ENCODE results near the gene MACROD2.

The MACROD2 gene

GRCh38 chr20:15862178-15862577, 1866.9 kb downstream of the MACROD2 start:
- Histone ChIP-seq H3K27me3 (no peaks in the 10 kb centered on the region), H3K4me3 (ENCODE audit: low read depth, low read length) (no peak overlapping the region), H3K36me3 (no peaks in the 10 kb centered on the region), H3K4me1 (peaks cover 11% of the 10 kb centered on the region), H3K9me3 (no peaks in the 10 kb centered on the region)
- DNase-seq, result no peak
- TF ChIP-seq CTCF (IDR thresholded peaks at IDR 0.05; ENCODE audit: low read depth, low read length), result no peak

DNA sequence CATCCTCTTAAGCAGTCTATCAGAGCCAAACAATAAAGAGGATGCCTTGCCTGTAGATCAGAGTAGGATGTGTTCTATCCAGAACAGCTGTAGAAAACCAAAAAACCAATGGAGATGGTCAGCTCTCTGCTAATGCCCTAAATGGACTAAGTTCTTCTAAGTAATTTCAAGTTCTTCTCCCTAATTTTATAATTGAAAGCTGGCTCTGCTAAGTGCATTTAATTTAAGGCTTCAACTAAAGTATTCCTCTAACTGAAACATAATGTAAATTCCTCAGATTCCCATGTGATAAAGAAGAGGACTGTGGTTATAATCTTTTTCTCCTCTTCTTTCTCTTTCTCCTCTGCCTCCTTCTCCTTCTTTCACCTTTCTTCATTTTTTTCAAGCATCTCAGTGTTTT, 1868.4 kb downstream of the MACROD2 start:
- TF ChIP-seq CTCF (IDR thresholded peaks at IDR 0.05; ENCODE audit: low read depth, low read length), result no peak
- Histone ChIP-seq H3K4me3 (ENCODE audit: low read depth, low read length) (no peak overlapping the region), H3K9me3 (no peaks in the 10 kb centered on the region), H3K4me1 (peaks cover 17% of the 10 kb centered on the region), H3K27me3 (no peaks in the 10 kb centered on the region), H3K36me3 (no peaks in the 10 kb centered on the region)
- DNase-seq, result no peak

DNA sequence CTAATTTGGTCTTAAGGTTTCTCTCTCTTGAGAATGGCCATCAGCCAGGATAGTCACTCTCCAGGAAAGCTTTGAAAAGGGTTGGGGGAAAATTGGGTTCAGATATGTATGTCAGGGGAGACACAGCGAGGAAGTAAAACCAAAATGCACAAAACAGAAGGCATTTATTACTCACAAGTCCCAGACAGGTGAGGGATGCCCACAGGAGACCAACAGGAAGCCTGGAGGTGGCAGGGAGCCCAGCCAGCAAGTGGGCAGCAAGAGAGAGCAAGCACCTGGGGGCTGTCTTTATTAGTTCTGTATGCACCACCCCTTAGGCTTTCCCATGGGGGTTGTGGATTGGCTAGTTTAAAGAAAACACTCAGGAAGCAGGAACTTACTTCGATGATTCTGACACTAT, 1870.2 kb downstream of the MACROD2 start:
- H3K27me3 ChIP-seq, result no peaks in the 10 kb centered on the region
- no peak overlapping the region for H3K4me3 ChIP-seq (ENCODE audit: low read depth, low read length)
- H3K4me1 ChIP-seq, result peaks cover 17% of the 10 kb centered on the region
- H3K9me3 ChIP-seq, result no peaks in the 10 kb centered on the region
- no peaks in the 10 kb centered on the region for H3K36me3 ChIP-seq
- no peak for DNase-seq
- TF ChIP-seq CTCF (IDR thresholded peaks at IDR 0.05; ENCODE audit: low read depth, low read length), result no peak

GRCh38 chr20:15866916-15867730, 1871.8 kb downstream of the MACROD2 start:
- DNase-seq, result no peak
- no peak for TF ChIP-seq CTCF (IDR thresholded peaks at IDR 0.05; ENCODE audit: low read depth, low read length)
- no peaks in the 10 kb centered on the region for H3K27me3 ChIP-seq
- H3K36me3 ChIP-seq, result no peaks in the 10 kb centered on the region
- H3K4me3 ChIP-seq (ENCODE audit: low read depth, low read length), result no peak overlapping the region
- no peaks in the 10 kb centered on the region for H3K9me3 ChIP-seq
- peaks cover 17% of the 10 kb centered on the region for H3K4me1 ChIP-seq

GRCh38 chr20:15867899-15868298, 1872.6 kb downstream of the MACROD2 start:
- Histone ChIP-seq H3K36me3 (no peaks in the 10 kb centered on the region), H3K9me3 (no peaks in the 10 kb centered on the region), H3K4me1 (peaks cover 17% of the 10 kb centered on the region), H3K27me3 (no peaks in the 10 kb centered on the region), H3K4me3 (ENCODE audit: low read depth, low read length) (no peak overlapping the region)
- peak; percentile 83 for TF ChIP-seq CTCF (IDR thresholded peaks at IDR 0.05; ENCODE audit: low read depth, low read length)
- peak; percentile 34 for DNase-seq

GRCh38 chr20:15875446-15875845, 1880.1 kb downstream of the MACROD2 start:
- no peaks in the 10 kb centered on the region for H3K9me3 ChIP-seq
- no peaks in the 10 kb centered on the region for H3K36me3 ChIP-seq
- TF ChIP-seq CTCF (IDR thresholded peaks at IDR 0.05; ENCODE audit: low read depth, low read length), result no peak
- no peak overlapping the region for H3K4me3 ChIP-seq (ENCODE audit: low read depth, low read length)
- peak; percentile 78 for DNase-seq
- H3K27me3 ChIP-seq, result no peaks in the 10 kb centered on the region
- peaks cover 9% of the 10 kb centered on the region; the same call in 1 of the 2 replicates for H3K4me1 ChIP-seq
